Subcutaneous adipose tissue (tissue), 4 donors: ENCODE measurements around the gene RNU5D-1. TPM values are rescaled to one million over a fixed set of nuclear protein-coding genes. Genes with fewer than 3 reads are reported as not detected.

ENCODE experiments used
- CTCF ChIP-seq: fragments of 450-650 bp; IDR thresholded peaks from one replicate; pipeline ENCODE4 v1.5.1; 2016; ENCODE audit warnings: low read depth, mild to moderate bottlenecking, control low read depth, antibody characterized with exemption, moderate library complexity
- total RNA-seq, 4 donors: library from RNA; depleted of rRNA; stranded (reverse); fragments of >200 nt; gene quantifications; one replicate each; pipeline ENCODE4 v1.1.0, GENCODE V29; 2016

Gene RNU5D-1
- total RNA-seq, 4 donors from 2014 or later, result not detected

DNA sequence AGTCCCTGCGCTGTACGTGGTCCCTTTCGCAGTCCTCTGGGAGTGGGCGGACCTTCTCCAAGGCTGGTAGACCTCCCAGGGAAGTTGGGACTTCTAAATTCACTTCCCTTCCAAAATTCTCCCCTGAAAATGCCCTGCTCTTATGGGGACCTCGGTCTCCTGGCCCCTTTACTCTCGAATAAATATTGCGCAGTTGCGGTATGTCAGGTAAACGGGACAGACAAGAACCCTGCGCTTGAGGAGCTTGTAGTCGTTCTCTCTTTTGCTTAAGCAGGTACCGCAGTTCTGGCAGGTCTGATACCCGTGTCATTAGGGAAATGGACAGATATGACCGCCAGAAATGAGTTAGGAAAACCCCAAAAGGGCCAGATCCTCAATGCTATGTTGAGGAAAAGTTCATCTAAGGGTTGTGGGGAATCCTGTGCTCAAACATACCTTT lies 9.2 kb upstream of the RNU5D-1 start:
- TF ChIP-seq CTCF, result no peak

DNA sequence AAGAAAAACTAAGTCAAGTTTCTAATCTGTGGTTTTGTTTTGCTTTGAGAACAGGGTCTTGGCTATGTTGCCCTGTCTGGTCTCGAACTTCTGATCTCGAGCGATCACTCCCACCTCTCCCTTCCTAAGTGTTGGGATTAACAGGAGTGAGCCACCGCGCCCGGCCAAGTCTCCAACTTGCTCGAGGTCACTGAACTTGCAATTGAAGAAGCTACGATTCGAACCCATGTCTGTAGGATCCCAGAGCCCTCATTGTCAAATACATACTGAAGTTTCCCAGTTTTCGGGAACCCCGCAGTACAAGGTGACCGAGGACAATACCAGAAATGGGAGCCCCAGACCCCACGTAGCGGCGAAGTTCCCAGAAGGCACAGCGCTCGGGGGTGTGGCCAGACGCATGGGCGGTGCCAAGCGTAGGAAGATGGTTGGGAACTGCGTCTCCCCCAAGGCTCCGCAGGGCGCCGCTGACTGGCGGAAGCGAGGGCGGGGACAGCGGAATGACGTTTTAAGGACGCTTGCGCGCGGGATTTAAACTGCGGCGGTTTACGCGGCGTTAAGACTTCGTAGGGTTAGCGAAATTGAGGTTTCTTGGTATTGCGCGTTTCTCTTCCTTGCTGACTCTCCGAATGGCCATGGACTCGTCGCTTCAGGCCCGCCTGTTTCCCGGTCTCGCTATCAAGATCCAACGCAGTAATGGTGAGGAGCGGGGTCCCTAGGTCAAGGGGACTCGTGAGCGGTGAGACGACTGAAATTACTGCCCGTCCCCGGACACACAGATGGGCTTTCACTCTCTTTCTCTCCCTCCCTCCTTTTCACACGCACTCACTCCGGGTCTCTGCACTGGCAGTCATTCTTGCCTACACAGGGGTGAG lies 8.6 kb upstream of the RNU5D-1 start, which contains the start of gene KIF2C:
Gene KIF2C (plus strand): TSS at position 531 of the 872 bp plus-strand sequence. CDS start 96 bp downstream, at position 627.
- TF ChIP-seq CTCF, result no peak

DNA sequence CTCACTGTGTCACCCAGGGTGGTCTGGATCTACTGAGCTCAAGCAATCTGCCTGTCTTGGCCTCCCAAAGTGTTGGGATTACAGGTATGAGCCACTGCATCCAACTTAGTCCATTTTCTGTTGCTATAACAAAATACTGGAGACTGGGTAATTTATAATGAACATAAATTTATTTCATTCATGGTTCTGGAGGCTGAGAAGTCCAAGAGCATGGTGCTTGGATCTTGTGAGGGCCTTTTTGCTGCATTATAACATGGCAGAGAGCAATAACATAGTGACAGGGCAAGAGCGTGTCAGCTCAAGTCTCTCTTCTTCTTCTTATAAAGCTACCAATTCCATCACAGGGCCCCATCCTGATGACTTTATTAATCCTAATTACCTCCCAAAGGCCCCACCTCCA lies 5.0 kb upstream of the RNU5D-1 start:
- TF ChIP-seq CTCF, result no peak

GRCh38 chr1:44733784-44734183 lies 2.8 kb upstream of the RNU5D-1 start:
- no peak for TF ChIP-seq CTCF

DNA sequence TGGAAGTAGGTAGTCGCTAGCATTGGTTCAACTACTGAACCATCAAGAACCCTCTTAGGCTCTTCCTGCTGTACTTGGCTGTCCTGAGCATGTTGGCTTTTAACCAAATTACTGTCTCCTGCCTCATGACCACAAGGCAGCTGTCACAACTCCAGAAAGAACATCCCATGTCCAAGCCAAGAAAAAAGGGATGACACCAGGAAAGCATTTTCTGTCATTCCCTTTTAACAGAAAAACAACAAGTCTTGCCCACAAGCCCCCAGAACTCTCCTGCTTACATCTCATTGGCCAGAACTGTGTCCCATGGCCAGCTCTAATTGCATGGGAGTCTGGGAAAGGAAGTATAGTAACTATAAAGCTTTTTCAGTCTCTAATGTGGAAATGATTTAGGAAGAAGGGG lies 2.4 kb upstream of the RNU5D-1 start:
- no peak for TF ChIP-seq CTCF

GRCh38 chr1:44724955-44725698 lies 5.8 kb downstream of the RNU5D-1 start:
- TF ChIP-seq CTCF, result no peak

- TF ChIP-seq CTCF, result no peak
Observed at GRCh38 chr1:44724296-44724954, 6.5 kb downstream of the RNU5D-1 start.
